SK-N-SH treated with all-trans-retinoic acid at 6 μM for 48 hours (cell line): ENCODE measurements around the gene LPAR3.

Experiments used
- ATAC-seq: fragments of 200-7000 bp; cut with Tn5 transposase; 3 replicates; pipeline ENCODE4 v1.9.1; 2020; ENCODE audit warnings: mild to moderate bottlenecking, moderate library complexity
- BACH2 ChIP-seq: fragments of 250-450 bp; sonication (Bioruptor Pico); IDR thresholded peaks from 2 replicates; pipeline ENCODE4 v1.9.0; 2021; ENCODE audit warnings: mild to moderate bottlenecking, borderline replicate concordance
- CSDC2 ChIP-seq: fragments of 250-450 bp; sonication (Bioruptor Pico); IDR thresholded peaks from 2 replicates; pipeline ENCODE4 v1.5.0; 2020; ENCODE audit warnings: mild to moderate bottlenecking, moderate library complexity
- ESRRG ChIP-seq: fragments of 250-450 bp; sonication (Bioruptor Pico); IDR thresholded peaks from 2 replicates; pipeline ENCODE4 v1.6.1; 2021; ENCODE audit warnings: mild to moderate bottlenecking
- GLIS3 ChIP-seq: fragments of 250-450 bp; sonication (Bioruptor Pico); IDR thresholded peaks from 2 replicates; pipeline ENCODE4 v1.5.0; 2020; ENCODE audit warnings: mild to moderate bottlenecking, moderate library complexity
- ISL1 ChIP-seq: fragments of 250-450 bp; sonication (Bioruptor Pico); IDR thresholded peaks from 2 replicates; pipeline ENCODE4 v2.1.2; 2022; ENCODE audit warnings: mild to moderate bottlenecking, moderate library complexity
- OSR1 ChIP-seq: fragments of 250-450 bp; sonication (Bioruptor Pico); IDR thresholded peaks from 2 replicates; pipeline ENCODE4 v1.8.0; 2022; ENCODE audit warnings: moderate library complexity, mild to moderate bottlenecking, inconsistent platforms
- PPARA ChIP-seq: fragments of 250-450 bp; sonication (Bioruptor Pico); IDR thresholded peaks from 2 replicates; pipeline ENCODE4 v1.5.0; 2020; ENCODE audit warnings: mild to moderate bottlenecking, borderline replicate concordance
- RARB ChIP-seq: fragments of 250-450 bp; sonication (Bioruptor Pico); IDR thresholded peaks from 2 replicates; pipeline ENCODE4 v1.8.0; 2021; ENCODE audit warnings: mild to moderate bottlenecking, moderate library complexity
- SNAI2 ChIP-seq: fragments of 250-450 bp; sonication (Bioruptor Pico); IDR thresholded peaks from 2 replicates; pipeline ENCODE4 v1.5.0; 2020; ENCODE audit warnings: mild to moderate bottlenecking, moderate library complexity
- TCF4 ChIP-seq: fragments of 250-450 bp; sonication (Bioruptor Pico); IDR thresholded peaks from 2 replicates; pipeline ENCODE4 v1.8.0; 2021; ENCODE audit warnings: mild to moderate bottlenecking, moderate library complexity, borderline replicate concordance
- ZC3H10 ChIP-seq: fragments of 250-450 bp; sonication (Bioruptor Pico); IDR thresholded peaks from 2 replicates; pipeline ENCODE4 v1.5.1; 2021; ENCODE audit warnings: mild to moderate bottlenecking, moderate library complexity
- ZFP3 ChIP-seq: fragments of 250-450 bp; sonication (Bioruptor Pico); IDR thresholded peaks from 2 replicates; pipeline ENCODE4 v1.5.0; 2020; ENCODE audit warnings: mild to moderate bottlenecking, moderate library complexity
- ZFP30 ChIP-seq: fragments of 450-650 bp; formaldehyde crosslinking; IDR thresholded peaks from 2 replicates; pipeline ENCODE4 v1.5.0; 2022; ENCODE audit warnings: mild to moderate bottlenecking, moderate library complexity
- ZNF565 ChIP-seq: fragments of 450-650 bp; formaldehyde crosslinking; conservative IDR thresholded peaks from 2 replicates; pipeline ENCODE4 v1.5.0; 2020; ENCODE audit warnings: low read depth, mild to moderate bottlenecking, moderate library complexity
- ZNF70 ChIP-seq: fragments of 450-650 bp; formaldehyde crosslinking; IDR thresholded peaks from 2 replicates; pipeline ENCODE4 v1.5.0; 2020; ENCODE audit warnings: mild to moderate bottlenecking, moderate library complexity
- TF ChIP-seq, protein P1 (sequence below): fragments of 250-450 bp; sonication (Bioruptor Pico); IDR thresholded peaks from 2 replicates; pipeline ENCODE4 v1.8.0; 2021; ENCODE audit warnings: low read depth, mild to moderate bottlenecking, moderate library complexity, borderline replicate concordance
- TF ChIP-seq, protein P2 (sequence below): fragments of 250-450 bp; sonication (Bioruptor Pico); IDR thresholded peaks from 2 replicates; pipeline ENCODE4 v1.5.1; 2020; ENCODE audit warnings: low read depth, mild to moderate bottlenecking, moderate library complexity
- TF ChIP-seq, protein P3 (sequence below): fragments of 250-450 bp; sonication (Bioruptor Pico); IDR thresholded peaks from 2 replicates; pipeline ENCODE4 v1.8.0; 2020; ENCODE audit warnings: mild to moderate bottlenecking, moderate library complexity, borderline replicate concordance
- TF ChIP-seq, protein P4 (sequence below): fragments of 250-450 bp; sonication (Bioruptor Pico); IDR thresholded peaks from 2 replicates; pipeline ENCODE4 v1.5.0; 2020; ENCODE audit warnings: mild to moderate bottlenecking, moderate library complexity

LPAR3 gene

DNA sequence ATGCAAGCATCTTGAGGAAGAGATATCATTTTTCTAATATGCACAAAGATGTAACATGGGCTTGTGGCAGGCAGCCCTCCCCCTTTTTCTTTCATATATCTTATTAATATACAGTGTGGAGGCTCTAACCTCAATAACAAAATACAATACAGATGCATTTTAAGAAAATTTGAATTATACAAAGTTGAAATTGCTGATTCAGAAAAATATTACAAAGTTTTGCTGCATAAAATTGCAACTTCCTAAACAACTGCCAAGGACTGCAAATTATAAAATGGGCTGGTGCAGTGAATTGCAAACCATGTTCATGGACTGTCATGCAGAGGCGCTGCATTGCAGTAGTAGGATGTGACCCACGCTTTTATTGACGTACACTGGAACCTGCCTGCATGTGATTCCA lies 84.0 kb downstream of the LPAR3 start:
- TF ChIP-seq ZFP30 (CRISPR knock-in tag) (no peak), ZNF70 (no peak), SNAI2 (CRISPR knock-in tag) (no peak), ZFP3 (CRISPR knock-in tag) (no peak), BACH2 (CRISPR knock-in tag) (no peak), CSDC2 (CRISPR knock-in tag) (no peak), RARB (CRISPR knock-in tag) (no peak), OSR1 (CRISPR knock-in tag) (no peak), PPARA (CRISPR knock-in tag) (no peak)
- TF ChIP-seq, protein P1, sequence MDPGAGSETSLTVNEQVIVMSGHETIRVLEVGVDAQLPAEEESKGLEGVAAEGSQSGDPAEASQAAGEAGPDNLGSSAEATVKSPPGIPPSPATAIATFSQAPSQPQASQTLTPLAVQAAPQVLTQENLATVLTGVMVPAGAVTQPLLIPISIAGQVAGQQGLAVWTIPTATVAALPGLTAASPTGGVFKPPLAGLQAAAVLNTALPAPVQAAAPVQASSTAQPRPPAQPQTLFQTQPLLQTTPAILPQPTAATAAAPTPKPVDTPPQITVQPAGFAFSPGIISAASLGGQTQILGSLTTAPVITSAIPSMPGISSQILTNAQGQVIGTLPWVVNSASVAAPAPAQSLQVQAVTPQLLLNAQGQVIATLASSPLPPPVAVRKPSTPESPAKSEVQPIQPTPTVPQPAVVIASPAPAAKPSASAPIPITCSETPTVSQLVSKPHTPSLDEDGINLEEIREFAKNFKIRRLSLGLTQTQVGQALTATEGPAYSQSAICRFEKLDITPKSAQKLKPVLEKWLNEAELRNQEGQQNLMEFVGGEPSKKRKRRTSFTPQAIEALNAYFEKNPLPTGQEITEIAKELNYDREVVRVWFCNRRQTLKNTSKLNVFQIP (CRISPR knock-in tag), result no peak
- TF ChIP-seq, protein P2, sequence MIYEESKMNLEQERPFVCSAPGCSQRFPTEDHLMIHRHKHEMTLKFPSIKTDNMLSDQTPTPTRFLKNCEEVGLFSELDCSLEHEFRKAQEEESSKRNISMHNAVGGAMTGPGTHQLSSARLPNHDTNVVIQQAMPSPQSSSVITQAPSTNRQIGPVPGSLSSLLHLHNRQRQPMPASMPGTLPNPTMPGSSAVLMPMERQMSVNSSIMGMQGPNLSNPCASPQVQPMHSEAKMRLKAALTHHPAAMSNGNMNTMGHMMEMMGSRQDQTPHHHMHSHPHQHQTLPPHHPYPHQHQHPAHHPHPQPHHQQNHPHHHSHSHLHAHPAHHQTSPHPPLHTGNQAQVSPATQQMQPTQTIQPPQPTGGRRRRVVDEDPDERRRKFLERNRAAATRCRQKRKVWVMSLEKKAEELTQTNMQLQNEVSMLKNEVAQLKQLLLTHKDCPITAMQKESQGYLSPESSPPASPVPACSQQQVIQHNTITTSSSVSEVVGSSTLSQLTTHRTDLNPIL, result no peak
- ATAC-seq, result no peak

DNA sequence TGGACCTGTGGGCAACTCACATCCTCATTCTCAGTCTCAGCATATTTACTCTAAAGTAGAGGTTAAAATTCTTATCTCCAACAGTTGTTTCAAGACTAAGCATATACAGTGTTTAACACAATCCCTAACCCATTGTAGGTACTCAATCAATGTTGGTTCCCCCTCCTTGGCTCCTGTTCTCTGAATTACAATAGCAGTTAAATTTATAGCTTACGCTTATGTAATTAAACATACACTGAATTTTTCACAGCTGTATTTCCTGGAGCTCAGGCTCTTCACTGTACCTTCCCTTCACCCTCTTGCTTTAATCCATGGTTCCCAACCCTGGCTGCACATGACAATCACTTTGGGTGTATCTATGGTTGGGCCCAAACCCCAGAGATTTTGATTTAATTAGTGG lies 89.4 kb downstream of the LPAR3 start:
- TF ChIP-seq TCF4 (CRISPR knock-in tag), result no peak
- TF ChIP-seq GLIS3 (CRISPR knock-in tag), result no peak
- TF ChIP-seq, protein P3, sequence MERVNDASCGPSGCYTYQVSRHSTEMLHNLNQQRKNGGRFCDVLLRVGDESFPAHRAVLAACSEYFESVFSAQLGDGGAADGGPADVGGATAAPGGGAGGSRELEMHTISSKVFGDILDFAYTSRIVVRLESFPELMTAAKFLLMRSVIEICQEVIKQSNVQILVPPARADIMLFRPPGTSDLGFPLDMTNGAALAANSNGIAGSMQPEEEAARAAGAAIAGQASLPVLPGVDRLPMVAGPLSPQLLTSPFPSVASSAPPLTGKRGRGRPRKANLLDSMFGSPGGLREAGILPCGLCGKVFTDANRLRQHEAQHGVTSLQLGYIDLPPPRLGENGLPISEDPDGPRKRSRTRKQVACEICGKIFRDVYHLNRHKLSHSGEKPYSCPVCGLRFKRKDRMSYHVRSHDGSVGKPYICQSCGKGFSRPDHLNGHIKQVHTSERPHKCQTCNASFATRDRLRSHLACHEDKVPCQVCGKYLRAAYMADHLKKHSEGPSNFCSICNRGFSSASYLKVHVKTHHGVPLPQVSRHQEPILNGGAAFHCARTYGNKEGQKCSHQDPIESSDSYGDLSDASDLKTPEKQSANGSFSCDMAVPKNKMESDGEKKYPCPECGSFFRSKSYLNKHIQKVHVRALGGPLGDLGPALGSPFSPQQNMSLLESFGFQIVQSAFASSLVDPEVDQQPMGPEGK, result no peak
- TF ChIP-seq, protein P4, sequence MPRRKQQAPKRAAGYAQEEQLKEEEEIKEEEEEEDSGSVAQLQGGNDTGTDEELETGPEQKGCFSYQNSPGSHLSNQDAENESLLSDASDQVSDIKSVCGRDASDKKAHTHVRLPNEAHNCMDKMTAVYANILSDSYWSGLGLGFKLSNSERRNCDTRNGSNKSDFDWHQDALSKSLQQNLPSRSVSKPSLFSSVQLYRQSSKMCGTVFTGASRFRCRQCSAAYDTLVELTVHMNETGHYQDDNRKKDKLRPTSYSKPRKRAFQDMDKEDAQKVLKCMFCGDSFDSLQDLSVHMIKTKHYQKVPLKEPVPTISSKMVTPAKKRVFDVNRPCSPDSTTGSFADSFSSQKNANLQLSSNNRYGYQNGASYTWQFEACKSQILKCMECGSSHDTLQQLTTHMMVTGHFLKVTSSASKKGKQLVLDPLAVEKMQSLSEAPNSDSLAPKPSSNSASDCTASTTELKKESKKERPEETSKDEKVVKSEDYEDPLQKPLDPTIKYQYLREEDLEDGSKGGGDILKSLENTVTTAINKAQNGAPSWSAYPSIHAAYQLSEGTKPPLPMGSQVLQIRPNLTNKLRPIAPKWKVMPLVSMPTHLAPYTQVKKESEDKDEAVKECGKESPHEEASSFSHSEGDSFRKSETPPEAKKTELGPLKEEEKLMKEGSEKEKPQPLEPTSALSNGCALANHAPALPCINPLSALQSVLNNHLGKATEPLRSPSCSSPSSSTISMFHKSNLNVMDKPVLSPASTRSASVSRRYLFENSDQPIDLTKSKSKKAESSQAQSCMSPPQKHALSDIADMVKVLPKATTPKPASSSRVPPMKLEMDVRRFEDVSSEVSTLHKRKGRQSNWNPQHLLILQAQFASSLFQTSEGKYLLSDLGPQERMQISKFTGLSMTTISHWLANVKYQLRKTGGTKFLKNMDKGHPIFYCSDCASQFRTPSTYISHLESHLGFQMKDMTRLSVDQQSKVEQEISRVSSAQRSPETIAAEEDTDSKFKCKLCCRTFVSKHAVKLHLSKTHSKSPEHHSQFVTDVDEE (CRISPR knock-in tag), result no peak
- TF ChIP-seq ISL1 (CRISPR knock-in tag), result no peak
- TF ChIP-seq ZNF565 (CRISPR knock-in tag), result no peak
- TF ChIP-seq, protein P2, result no peak
- ATAC-seq, result no peak

DNA sequence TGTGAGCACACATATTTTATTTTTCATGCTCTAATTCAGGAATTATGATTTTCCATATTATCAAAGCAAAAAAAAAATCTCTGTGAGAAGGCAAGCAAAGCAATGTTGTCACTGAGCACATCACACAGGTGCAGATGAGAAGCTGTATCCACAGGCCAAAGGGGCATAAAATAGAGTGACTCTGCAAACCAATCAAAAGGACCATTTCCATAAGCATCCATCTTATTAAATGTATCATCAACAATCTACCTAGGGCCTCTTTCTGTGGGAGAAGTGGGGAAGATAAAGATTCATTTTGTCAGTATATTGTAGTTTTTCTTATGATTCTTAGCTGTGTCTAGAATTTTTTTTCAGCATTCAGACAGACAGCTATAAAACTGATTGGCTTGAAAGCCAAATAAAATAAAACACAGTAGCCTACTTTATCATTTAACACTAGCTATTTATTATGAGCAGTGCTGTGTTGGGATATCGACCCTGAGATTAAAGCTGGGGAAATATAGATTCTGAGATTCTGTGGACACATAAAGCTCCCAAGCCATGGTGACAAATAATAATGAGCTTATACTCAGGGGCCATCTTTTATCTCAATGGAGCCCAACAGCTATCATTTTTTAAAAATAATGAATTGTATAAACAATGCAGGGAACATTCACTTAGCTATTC lies 90.3 kb downstream of the LPAR3 start:
- TF ChIP-seq ZC3H10 (CRISPR knock-in tag) (no peak), ESRRG (CRISPR knock-in tag) (no peak)
- TF ChIP-seq, protein P1 (CRISPR knock-in tag), result no peak
- ATAC-seq, result no peak
